H54 (cell line): ENCODE results near the gene PLXDC2.

Experiments used
- DNase-seq: peaks from one replicate; pipeline ENCODE4 v3.0.0; 2011; ENCODE audit warnings: low spot score, mixed read lengths; ENCODE audit not compliant: insufficient read length
- FAIRE-seq: peaks from 3 replicates; lab custom pipeline; 2011; peaks lifted over from hg19 to GRCh38; lab: Jason Lieb, UNC
- POLR2A ChIP-seq: IDR thresholded peaks from 2 replicates; pipeline ENCODE4 v1.6.1; 2011; ENCODE audit warnings: low read depth, mild to moderate bottlenecking, low read length

PLXDC2 gene

DNA sequence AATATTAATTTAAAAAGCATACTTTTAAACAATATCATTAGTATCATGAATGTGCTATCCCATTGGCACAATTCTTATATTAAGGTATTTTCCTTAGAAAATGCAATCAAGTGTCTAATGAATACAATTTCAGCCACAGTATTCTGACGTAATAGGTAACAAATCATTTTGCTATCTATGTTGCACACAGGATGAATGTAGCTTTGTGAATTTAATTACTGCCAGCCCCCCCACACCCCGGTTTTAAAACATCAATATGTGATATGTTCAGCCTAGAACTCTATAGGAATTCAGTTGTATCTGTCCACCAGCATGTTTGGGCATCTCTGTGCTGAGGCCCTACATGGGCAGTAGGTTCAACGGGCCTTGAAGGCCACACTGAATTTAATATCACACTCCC, 274.6 kb downstream of the PLXDC2 start:
- no peak for FAIRE-seq
- TF ChIP-seq POLR2A: no peak

DNA sequence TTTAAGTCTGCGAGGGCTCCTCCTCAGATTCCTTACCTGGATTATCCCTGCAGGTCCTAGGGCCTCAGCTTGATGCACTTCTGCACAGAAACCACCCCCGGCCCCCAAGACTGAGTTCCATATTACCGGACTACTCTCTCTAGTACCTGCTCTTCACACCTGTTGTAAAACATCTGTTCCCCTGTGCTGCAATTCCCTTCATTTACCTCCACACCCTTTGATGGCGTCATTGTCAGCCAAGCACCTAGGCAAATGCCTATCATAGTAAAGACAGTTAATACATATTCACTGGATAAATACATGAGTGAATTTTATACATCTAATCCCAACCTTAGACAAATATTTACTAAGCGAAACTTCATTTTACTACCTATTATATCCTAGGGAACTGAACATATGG, 275.5 kb downstream of the PLXDC2 start:
- DNase-seq (no peak), FAIRE-seq (no peak)
- no peak for TF ChIP-seq POLR2A

More for the DNA sequence above, 274.6 kb downstream of the PLXDC2 start:
- DNase-seq: no peak

DNA sequence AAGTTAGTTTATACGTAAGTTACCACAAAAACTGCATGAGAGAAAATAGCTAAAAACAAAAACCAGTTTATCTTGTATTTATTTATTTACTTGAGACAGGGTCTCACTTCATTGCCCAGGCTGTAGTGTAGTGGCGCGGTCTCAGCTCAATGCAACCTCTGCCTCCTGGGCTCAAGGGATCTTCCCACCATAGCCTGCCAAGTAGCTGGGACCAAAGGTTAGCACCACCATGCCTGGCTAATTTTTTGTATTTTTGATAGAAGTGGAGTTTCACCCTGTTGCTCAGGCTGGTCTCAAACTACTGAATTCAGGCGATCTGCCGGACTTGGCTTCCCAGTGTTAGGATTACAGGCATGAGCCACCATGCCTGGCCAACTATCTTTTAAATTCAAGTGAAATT, 277.4 kb downstream of the PLXDC2 start:
- no peak for FAIRE-seq
- no peak for TF ChIP-seq POLR2A

GRCh38 chr10:20094226-20094976, 278.2 kb downstream of the PLXDC2 start:
- FAIRE-seq: no peak
- no peak for TF ChIP-seq POLR2A
- DNase-seq: no peak

More for the DNA sequence above, 277.4 kb downstream of the PLXDC2 start:
- no peak for DNase-seq

DNA sequence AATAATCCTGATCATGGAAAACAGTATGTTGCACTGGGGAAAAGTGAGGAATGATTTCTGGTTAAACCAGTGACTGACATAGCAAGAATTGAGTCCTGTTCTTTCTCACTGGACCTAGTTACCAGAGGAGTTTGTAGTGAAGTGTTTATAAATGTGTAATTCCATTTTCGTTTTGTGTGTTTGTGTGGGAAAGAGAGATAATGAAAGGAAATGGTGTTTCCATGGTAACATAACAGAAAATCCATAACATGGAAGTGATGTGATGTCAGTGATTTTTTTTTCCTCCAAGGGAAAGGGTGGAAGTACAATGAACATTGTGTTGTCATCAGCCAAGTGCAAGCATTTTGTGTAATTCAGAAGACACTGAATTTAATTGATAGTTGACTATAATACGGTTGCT, 283.9 kb downstream of the PLXDC2 start:
- DNase-seq (no peak), FAIRE-seq (no peak)
- TF ChIP-seq POLR2A: no peak

DNA sequence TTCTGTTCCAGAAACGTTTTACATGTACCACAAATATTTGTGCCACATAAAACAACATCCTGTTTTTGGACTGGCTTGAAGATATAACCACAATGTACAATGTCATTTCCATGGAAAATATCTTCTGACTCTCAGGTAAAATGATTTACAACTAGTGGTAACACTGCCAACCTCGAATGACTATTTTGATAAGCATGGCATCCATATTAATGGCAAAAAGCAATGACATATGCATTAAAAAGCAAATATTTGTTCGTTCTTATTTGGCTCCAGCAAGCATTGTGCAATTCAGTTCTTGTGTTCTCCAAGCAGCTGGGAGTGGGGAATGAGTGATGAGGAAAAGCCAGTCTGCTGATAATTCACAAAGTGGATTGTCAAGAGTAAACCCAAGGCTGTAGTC, 289.0 kb downstream of the PLXDC2 start:
- DNase-seq: no peak
- FAIRE-seq: no peak
- TF ChIP-seq POLR2A: no peak

GRCh38 chr10:20105931-20106330, 289.7 kb downstream of the PLXDC2 start:
- no peak for DNase-seq
- TF ChIP-seq POLR2A: no peak
- FAIRE-seq: no peak

DNA sequence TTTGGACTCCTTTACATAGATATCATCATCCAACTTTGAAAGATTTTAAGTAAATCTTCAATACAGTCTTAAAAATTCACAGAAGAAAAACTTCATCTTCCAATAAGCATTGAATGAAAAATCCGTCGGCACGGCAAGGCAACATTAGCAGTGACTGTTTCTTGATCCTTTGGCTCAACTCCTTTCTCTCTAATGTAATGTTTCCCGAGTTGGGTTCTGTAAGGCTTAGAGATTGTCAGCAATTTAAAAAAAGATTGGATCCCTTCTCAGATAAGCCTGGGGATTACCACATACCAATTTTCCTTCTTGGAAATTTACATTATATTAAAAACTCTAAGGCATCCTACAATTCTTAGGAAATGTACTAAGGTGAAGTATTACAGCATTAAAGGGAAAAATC, 291.8 kb downstream of the PLXDC2 start:
- DNase-seq (no peak), FAIRE-seq (no peak)
- no peak for TF ChIP-seq POLR2A

DNA sequence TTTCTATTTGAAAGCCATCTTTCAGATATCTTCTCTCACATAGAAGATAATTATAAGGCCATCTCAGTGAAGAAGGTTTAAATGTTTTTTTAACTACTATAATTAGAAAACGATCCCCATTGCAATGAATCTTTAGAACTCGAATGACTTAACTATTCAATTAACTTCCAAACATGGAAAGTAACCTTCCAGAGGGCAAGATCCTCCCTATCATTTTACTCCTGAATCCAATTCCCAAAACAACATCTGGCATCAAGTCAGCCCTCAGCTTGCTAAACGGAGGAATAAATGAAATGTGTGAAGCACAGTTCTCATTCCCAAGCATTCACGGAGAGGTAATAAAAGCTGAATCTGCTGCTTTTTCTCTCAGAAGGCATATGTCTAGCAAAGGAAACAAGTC, 293.4 kb downstream of the PLXDC2 start:
- DNase-seq (no peak), FAIRE-seq (no peak)
- no peak for TF ChIP-seq POLR2A

DNA sequence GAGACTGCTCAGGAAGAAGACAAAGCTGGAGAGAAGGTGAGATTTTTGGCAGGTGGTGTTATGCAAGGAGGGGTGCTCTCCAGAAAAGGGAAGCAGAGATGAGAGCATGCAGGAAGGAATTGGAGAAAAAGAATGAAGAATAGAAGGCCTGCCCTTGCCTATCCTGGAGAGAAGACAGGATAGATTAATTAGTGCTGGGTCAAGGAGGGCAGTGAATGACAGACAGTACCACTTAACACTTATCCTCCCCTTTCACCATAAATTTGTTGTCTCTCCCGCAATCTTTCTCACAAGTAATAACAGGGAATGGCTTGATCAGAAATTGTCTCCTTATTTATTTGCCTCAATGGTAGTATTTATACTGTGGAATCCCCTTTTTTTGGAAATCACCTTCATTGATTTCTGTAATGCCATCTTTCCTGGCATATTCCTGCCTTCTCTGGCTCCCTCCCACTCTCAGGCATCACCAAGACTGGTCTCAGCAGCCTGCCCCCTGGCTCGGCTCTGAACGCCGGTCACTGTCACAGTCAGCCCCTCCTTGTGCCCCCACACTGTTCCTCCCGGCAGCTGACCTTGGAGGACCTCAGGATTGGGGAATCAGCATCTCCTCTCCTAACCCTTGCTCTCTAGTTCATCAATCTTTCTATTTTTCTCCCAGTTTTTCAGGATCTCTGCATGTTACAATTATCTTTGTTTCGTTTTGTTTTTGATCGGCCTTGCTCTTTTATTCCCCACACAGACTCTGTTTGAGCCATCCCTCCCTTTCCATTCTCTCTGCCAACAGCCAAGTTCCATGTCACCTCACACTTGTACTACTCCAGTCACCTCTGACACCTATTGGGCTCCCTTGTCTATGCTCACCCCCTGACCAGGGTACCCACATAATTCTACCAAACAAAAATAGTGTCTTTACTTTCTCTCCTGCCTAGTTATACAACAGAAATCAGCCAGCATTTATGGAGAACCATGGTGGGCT, 294.2 kb downstream of the PLXDC2 start:
- no peak for FAIRE-seq
- TF ChIP-seq POLR2A: no peak
- DNase-seq: no peak

DNA sequence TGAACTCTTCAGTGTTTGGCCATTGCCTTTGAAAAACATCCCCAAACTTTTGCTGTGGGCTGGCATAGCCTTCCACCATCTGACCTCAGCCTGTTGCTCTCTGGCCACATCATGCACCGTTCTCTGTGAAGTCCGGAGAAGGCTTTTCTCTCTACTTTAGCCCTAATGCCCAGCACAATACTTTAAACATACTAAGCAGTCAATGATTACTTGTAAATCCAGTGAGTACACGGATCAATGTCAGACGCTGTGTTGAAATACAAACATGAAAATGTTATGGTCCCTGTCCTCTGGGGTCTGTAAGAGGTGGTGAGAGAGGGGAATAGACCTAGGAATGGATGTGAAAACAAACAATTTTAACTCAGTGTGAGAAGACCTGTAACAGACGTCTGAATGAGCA, 297.9 kb downstream of the PLXDC2 start:
- DNase-seq (no peak), FAIRE-seq (no peak)
- TF ChIP-seq POLR2A: no peak

- TF ChIP-seq POLR2A: no peak
- DNase-seq (no peak), FAIRE-seq (no peak)
These were observed 299.7 kb downstream of the PLXDC2 start for GRCh38 chr10:20115894-20116293.

- TF ChIP-seq POLR2A: no peak
- DNase-seq (no peak), FAIRE-seq (no peak)
These were observed 301.2 kb downstream of the PLXDC2 start for GRCh38 chr10:20117471-20117870.

DNA sequence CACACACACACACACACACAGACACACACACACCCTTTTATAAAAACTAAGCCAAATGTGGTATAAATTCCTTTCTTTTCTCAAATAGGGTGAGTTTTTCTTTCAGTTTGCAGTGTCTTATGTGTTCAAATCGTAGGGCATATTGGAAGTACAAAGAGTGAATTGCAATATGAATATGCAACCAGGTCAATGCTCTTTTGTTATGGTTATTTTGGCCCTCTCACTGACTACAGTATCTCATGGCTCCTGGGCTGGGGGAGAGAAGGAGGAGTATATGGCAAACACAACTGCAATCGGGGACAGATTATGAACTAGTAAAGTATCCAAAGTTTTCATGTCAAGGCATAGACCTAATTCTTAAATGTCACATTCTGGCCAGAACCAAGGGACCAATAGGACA, 301.9 kb downstream of the PLXDC2 start:
- DNase-seq: no peak

GRCh38 chr10:20128811-20129210, 312.6 kb downstream of the PLXDC2 start:
- TF ChIP-seq POLR2A: no peak
- DNase-seq (no peak), FAIRE-seq (no peak)

More for the DNA sequence above, 301.9 kb downstream of the PLXDC2 start:
- no peak for TF ChIP-seq POLR2A
- FAIRE-seq: no peak
